KG1 (cell line): ENCODE measurements around the gene AP4S1.

Experiments
- DNase-seq: peaks from one replicate; lab custom pipeline; 2025; lab: John Stamatoyannopoulos, UW

AP4S1 gene

GRCh38 chr14:31006703-31007102 is 18.7 kb upstream of the AP4S1 start:
- DNase-seq: no peak

GRCh38 chr14:31009836-31010574 is 15.4 kb upstream of the AP4S1 start:
- DNase-seq: no peak

GRCh38 chr14:31010935-31011334 is 14.5 kb upstream of the AP4S1 start:
- DNase-seq: no peak

GRCh38 chr14:31013841-31014240 is 11.6 kb upstream of the AP4S1 start:
- no peak for DNase-seq

GRCh38 chr14:31018057-31018645 is 7.3 kb upstream of the AP4S1 start:
- DNase-seq: no peak

GRCh38 chr14:31020834-31021575 is 4.4 kb upstream of the AP4S1 start:
- no peak for DNase-seq

- DNase-seq: no peak
Measured at GRCh38 chr14:31021576-31021949, 3.9 kb upstream of the AP4S1 start.

GRCh38 chr14:31022386-31022785 is 3.1 kb upstream of the AP4S1 start:
- no peak for DNase-seq

- no peak for DNase-seq
Measured at GRCh38 chr14:31024010-31024480, 1.4 kb upstream of the AP4S1 start.

- peak; percentile 25 for DNase-seq
Measured at GRCh38 chr14:31024577-31025366, 677 bp upstream of the AP4S1 start.

GRCh38 chr14:31026077-31026449 is 614 bp downstream of the AP4S1 start, which contains the start of gene STRN3:
STRN3 (minus strand) TSS chr14:31026379; CDS start chr14:31026185, 194 bp downstream.
- no peak for DNase-seq

GRCh38 chr14:31026450-31027235 is 1.2 kb downstream of the AP4S1 start:
- peak; percentile 93 for DNase-seq

- no peak for DNase-seq
Measured at GRCh38 chr14:31027847-31028246, 2.4 kb downstream of the AP4S1 start.

GRCh38 chr14:31029016-31029970 is 3.8 kb downstream of the AP4S1 start:
- DNase-seq: no peak

GRCh38 chr14:31030469-31030868 is 5.0 kb downstream of the AP4S1 start:
- DNase-seq: no peak

GRCh38 chr14:31036552-31036951 is 11.1 kb downstream of the AP4S1 start:
- no peak for DNase-seq

GRCh38 chr14:31037709-31038221 is 12.3 kb downstream of the AP4S1 start:
- DNase-seq: no peak

GRCh38 chr14:31038521-31039166 is 13.2 kb downstream of the AP4S1 start:
- no peak for DNase-seq

GRCh38 chr14:31042300-31042699 is 16.9 kb downstream of the AP4S1 start:
- DNase-seq: no peak
